Cardiac septum (tissue), 1 donor: ENCODE data around the gene WWC2. TPM values are rescaled to one million over a fixed set of nuclear protein-coding genes. Genes with fewer than 3 reads are reported as not detected.

ENCODE experiments used
- DNase-seq: peaks from one replicate; pipeline ENCODE4 v3.0.0-alpha.2; 2020; ENCODE audit warnings: low spot score
- intact Hi-C: fragments of 100-400 bp; cut with DNase I; formaldehyde crosslinking; loops from one replicate; pipeline ENCODE4 v1.14.0; 2022
- total RNA-seq: library from RNA; stranded (reverse); fragmentation: NEBNext Ultra II Directional; extraction: Animal tissue kit (Norgen Biotek cat#: 25700); gene quantifications from one replicate; pipeline ENCODE4 v1.2.1, GENCODE V29; 2021
- donor health status: DM: no; HTN: no; CAD: no.

WWC2 gene
- total RNA-seq, 1 donor from 2014 or later = 38.3 TPM

GRCh38 chr4:183241322-183241640 is 142.2 kb downstream of the WWC2 start:
- no peak for DNase-seq
- intact Hi-C loops = no loop called here

DNA sequence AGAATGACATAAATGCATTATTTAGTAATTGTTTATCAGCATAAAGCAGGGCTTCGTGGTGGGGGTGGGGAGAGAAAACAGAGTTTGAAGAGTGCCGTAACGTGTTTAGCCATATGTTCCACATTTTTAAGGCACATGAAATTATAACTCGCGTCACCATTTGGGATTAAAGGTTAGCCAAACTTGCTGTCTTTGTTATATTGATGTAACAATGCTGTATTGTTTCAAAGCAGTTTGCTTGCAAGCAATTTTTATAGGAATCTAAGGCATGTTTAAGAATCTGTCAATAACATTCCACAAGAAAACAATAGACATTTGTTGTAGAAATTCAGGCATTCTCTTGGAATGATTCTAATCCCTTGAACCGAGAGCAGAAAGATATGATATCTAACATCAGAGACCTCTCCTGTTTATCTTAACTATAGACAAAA is 142.7 kb downstream of the WWC2 start:
- DNase-seq = no peak
- intact Hi-C loops = no loop called here

DNA sequence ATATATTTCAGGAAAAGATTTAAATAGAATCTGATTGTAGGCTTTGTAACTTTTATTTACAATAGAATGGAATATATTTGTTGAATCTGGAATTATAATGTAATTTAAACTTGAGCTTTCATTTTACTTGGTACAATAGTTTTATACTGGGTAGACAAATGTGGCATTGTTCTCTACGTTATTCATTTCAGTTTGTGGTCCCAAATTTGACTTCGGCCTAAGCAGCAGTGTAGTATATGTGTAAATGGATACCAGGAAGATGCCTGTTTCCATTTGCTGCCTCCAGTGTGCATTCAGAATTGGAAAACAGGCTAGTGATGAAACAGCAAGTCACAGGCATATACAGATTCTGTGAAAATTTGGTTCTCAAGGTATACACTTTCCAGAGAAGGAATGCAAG is 143.2 kb downstream of the WWC2 start:
- no peak for DNase-seq
- intact Hi-C loops = no loop called here

- intact Hi-C loops = no loop called here
These were observed 145.0 kb downstream of the WWC2 start for GRCh38 chr4:183244019-183244418.

GRCh38 chr4:183244506-183244905 is 145.4 kb downstream of the WWC2 start:
- DNase-seq = no peak
- intact Hi-C loops = no loop called here

More at GRCh38 chr4:183244019-183244418, 145.0 kb downstream of the WWC2 start:
- DNase-seq = no peak

DNA sequence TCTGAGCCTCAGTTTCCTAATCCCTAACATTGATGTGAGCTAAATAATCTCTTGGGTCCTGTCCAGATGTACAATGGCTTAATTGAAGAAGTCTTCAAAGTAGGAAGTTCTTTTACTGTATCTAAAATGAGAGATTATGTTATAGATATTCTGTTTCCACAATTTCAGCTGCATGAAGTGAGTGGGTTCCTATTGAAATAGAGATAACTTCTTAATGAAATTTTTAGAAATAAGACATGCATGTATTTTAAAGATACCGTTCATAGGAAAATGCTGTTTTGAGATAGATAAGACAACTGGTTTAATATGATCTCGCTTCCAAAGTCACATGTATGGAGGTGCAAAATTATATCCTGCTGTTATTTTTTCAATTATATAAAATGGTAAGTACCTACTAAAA is 149.1 kb downstream of the WWC2 start:
- intact Hi-C loops = no loop called here
- DNase-seq = no peak

- intact Hi-C loops = no loop called here
- DNase-seq = no peak
These were observed 150.8 kb downstream of the WWC2 start for GRCh38 chr4:183249854-183250253.

GRCh38 chr4:183250831-183251230 is 151.8 kb downstream of the WWC2 start:
- intact Hi-C loops = no loop called here
- no peak for DNase-seq

DNA sequence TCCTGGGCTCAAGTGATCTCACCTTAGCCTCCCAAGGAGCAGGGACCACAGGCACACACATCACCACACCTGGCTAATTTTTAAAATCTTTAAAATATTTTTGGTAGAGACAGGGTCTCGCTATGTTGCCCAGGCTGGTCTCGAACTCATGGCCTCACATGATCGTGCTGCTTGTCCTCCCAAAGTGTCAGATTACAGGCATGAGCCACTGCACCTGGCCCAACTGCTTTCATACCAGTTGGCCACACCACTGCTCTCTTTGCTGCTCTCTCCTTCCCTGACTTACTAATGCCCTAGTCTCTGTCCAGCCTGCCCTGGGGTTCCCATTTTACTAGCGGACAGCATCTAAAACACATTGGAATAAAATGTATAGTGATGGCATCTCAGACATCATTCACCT is 153.9 kb downstream of the WWC2 start:
- intact Hi-C loops = no loop called here
- DNase-seq = no peak

DNA sequence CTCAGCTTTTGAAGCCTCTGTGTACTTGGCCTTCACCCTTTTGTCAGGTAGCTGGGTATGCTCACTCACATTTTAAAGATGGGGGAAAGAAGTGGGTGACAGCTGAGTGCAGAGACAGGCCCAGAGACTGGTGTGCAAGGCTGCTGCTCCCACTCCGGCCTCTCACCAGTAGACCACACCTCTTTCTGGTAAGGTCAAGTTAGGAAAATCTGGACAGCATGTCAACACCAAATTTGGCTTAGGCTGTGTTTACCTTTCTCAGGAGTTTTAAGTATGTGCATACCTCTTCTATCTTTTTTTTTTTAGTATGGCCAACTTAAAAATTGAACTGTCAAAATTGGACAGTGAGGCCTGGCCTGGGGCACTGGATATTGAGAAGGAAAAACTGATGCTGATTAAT is 154.4 kb downstream of the WWC2 start:
- DNase-seq = no peak
- intact Hi-C loops = no loop called here

GRCh38 chr4:183254162-183254561 is 155.1 kb downstream of the WWC2 start:
- intact Hi-C loops = no loop called here
- no peak for DNase-seq

GRCh38 chr4:183255487-183255886 is 156.4 kb downstream of the WWC2 start:
- DNase-seq = no peak
- intact Hi-C loops = no loop called here

DNA sequence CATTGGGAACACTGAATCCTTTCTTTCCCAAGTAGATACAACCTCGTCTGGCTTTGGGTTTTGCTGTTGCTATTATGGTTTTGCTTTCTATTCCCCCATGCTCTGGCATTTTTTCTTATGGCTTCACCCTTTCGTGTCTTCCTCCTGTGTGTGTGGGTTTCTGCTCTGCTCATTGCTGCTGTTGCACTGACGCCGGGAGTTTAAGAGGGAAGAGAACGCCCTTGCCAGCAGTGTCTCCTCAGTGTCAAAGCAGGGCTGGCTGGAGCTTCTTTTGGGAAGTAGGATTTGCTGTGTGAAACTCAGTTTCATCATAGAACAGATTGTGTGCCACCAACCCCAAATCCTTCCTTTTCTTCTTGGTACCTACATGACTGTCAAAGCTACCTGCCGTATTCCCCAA is 157.3 kb downstream of the WWC2 start:
- no peak for DNase-seq
- intact Hi-C loops = loop anchor here (2.0 kb wide), 1 partner anchor 184 kb away; no protein-coding TSS in a partner anchor

DNA sequence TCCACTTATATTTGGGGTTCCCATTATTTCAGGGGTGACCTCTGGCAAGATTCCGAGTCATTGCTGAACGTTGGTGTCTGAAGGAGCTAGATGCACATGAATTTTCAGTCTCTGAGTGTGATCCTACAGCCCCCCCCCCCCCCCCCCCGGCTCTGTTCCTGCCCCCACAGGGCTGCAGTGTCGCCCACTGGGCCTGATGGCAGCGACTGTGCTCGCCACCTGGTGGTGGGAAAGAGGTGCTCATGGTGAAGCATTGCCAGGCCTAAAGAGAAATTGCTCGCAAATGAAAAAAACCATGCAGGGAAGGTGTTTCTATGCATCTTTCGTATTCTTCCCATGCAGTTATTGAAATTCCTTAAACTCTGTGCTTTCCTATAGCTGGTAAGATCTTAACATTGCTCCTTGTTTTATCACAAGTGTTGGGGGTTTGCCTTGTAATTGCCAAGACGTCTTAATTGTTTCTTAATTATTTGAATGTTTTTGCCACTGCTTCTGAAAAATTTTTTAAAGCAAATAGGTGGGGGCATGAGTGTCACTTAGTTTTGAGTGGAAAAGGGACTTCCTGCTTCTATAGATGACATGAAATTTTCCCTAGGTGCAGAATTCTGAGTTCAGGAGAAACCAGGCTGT is 157.8 kb downstream of the WWC2 start:
- intact Hi-C loops = loop anchor here (2.0 kb wide), 1 partner anchor 184 kb away; no protein-coding TSS in a partner anchor
- DNase-seq = no peak

DNA sequence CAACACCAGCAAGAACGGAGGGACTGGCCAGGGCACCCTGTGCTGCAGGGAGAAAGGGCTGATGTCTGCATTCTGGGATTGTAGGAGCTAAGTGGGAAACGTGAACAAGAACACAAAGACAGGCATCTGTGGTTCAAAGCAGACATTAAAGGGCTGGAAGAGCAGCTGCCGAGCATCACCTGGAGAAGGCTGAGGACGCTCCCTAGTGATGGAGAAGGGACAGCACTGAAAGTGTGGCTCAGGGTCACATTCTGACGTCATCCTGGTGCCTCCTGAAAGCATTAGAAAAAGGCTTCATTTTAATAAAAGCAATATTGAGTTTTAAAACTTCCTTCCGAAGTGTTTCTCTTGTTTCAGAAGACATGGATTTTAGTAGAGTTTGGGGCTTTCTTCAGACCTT is 158.8 kb downstream of the WWC2 start:
- DNase-seq = no peak
- intact Hi-C loops = loop anchor here (2.0 kb wide), 1 partner anchor 185 kb away; no protein-coding TSS in a partner anchor

GRCh38 chr4:183260491-183261151 is 161.6 kb downstream of the WWC2 start:
- DNase-seq = no peak
- intact Hi-C loops = loop anchor here (10.0 kb wide), 1 partner anchor 144 kb away; no protein-coding TSS in a partner anchor

GRCh38 chr4:183261953-183262775 is 163.1 kb downstream of the WWC2 start:
- intact Hi-C loops = loop anchor here (2.0 to 10.0 kb wide), 2 partner anchors 143 to 323 kb away; no protein-coding TSS in a partner anchor
- peak; percentile 88 for DNase-seq

- intact Hi-C loops = loop anchor here (2.0 to 10.0 kb wide), 2 partner anchors 142 to 324 kb away; no protein-coding TSS in a partner anchor
- no peak for DNase-seq
These were observed 163.7 kb downstream of the WWC2 start for GRCh38 chr4:183262776-183263100.

- no peak for DNase-seq
- intact Hi-C loops = loop anchor here (2.0 to 10.0 kb wide), 2 partner anchors 141 to 325 kb away; no protein-coding TSS in a partner anchor
These were observed 164.8 kb downstream of the WWC2 start for GRCh38 chr4:183263787-183264386.

DNA sequence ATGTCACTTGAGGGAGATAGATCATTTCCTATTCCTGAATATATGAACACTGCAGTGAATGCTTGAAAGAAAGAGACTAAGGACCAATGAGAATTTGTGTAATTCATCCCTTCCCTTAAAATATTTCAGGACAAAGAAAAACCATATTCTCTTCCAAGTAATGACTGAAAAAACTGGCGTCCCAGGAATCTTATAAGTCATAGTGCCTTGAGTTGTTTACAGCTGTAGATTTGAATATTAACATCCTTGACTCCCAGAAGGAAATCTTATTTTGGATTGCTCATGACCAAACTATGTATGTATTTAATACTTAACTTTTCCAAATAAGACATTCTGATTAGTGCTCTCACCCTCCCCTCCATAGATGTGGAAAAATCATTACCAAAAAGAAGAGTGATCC is 165.6 kb downstream of the WWC2 start:
- intact Hi-C loops = loop anchor here (10.0 kb wide), 1 partner anchor 140 kb away; no protein-coding TSS in a partner anchor
- DNase-seq = no peak
